Pons (tissue), 1 donor: ENCODE results near the gene ZNF837.
"Not testable (repeated sequence)": the region's sequence is repeated elsewhere in the genome, so short reads cannot be mapped to it uniquely, and the experiment has no call there.

ENCODE experiments used
- DNase-seq: peaks from one replicate; pipeline ENCODE4 v3.0.0-alpha.2; 2016; ENCODE audit warnings: low spot score

ZNF837 gene

GRCh38 chr19:58396691-58397532 is 16.1 kb upstream of the ZNF837 start:
- DNase-seq: no peak

- no peak for DNase-seq
Observed at GRCh38 chr19:58395979-58396627, 15.3 kb upstream of the ZNF837 start.

- no peak for DNase-seq
Observed at GRCh38 chr19:58395220-58395978, 14.6 kb upstream of the ZNF837 start, which contains the start of gene RNF225. Gene RNF225 (plus strand): TSS chr19:58395656. CDS start chr19:58396090, 434 bp downstream.

- no peak for DNase-seq
Observed at GRCh38 chr19:58394821-58395219, 14.0 kb upstream of the ZNF837 start.

- no peak for DNase-seq
Observed at GRCh38 chr19:58393725-58394033, 12.8 kb upstream of the ZNF837 start.

DNA sequence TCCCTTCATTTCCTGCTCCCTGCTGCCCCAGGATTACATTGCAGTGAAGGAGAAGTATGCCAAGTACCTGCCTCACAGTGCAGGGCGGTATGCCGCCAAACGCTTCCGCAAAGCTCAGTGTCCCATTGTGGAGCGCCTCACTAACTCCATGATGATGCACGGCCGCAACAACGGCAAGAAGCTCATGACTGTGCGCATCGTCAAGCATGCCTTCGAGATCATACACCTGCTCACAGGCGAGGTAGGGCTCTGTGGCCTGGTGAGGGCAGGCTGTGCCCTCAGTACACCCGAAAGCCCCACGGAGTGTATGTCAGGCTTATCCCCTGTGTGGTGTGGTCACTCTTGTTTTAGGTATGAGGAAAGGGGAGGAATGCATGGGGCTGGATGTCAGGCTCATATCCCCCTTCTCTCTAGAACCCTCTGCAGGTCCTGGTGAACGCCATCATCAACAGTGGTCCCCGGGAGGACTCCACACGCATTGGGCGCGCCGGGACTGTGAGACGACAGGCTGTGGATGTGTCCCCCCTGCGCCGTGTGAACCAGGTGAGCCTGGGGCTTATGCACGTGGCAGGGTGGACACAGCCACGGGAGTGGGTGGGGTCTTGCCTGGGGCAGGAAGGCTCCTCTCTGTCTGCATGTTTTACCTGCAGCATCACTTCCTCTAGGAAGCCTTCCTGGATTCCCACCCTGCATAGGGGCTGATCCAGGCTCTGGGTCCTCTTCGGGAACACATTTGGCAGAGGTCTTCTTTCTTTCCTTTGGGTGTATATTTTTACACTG is 12.3 kb upstream of the ZNF837 start:
- DNase-seq: no peak

- no peak for DNase-seq
Observed at GRCh38 chr19:58388175-58388526, 7.3 kb upstream of the ZNF837 start.

DNA sequence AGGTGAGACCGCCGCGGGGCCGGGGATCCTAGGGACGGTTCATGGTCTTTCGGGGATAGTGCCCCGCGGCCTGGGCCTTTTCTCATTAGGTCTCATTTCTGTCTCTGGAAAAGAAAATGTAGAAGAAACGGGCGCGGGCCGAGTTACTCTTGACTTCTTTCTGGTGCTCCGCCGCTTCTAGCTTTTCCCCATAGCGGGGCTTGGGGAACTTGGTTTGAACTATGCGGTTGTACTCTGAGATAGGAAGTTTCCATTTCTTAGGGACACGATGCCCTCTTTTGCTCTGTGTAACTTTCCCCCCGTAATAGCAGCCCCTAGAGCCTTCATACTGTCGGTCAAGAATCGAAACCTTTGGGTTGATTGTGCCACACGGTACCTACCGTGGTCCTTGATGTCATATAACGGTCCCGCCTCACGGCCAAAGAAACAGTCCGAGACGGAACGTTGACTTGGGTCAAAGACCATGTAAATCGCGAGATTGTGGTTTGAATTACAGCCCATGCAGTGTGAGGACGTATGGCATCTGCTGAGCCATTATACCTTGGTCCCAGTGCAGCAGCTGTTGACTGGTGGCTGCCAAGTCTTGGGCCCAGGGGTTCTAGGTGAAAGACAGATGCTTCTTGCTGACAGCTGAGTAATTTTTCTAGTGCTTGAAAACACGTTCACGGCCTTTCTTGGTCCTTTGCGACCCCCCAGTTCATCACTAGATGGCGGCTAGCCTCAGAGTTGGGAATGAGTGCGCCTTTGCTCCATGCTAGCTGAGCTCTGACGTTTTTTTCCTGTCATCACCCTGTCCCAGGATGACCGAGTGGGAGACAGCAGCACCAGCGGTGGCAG is 6.7 kb upstream of the ZNF837 start:
- DNase-seq: no peak

- DNase-seq: peak; percentile 99
Observed at GRCh38 chr19:58386576-58387337, 5.9 kb upstream of the ZNF837 start, which contains the start of gene RPS5. Gene RPS5 (plus strand): TSS chr19:58387269. CDS start chr19:58388138, 869 bp downstream.

DNA sequence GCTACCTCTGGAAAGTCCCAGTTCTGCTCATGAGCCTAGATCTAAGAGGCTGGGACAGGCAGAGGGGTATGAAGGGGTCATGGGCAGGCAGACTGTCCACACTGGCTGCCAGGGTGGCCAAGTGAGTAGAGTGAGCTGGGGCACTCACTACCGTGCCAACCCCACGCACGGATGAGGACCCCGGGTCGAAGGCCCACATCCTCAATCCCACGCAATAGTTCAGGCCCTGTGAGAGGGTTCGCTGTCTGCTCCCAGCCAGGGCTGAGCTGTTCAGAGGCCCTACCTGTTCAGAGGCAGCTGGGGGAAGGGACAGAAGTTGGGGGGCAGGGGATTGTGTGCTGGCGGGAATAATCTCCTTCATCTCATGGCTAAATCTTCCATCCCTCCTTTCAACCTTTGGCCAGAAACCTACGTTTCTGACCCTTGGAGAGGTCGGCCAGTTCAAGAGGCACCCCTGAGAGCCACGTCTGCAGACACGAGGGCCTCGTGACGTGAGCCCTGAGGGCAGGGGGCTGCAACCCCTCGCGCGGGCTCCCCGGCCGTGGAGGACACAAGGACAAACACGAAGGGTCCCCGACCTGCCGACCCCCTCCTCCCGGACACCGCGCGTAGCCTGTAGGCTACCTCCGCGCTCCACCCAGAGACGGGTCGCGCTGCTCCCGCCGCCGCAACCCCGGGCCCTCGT is 5.2 kb upstream of the ZNF837 start:
- DNase-seq: no peak

DNA sequence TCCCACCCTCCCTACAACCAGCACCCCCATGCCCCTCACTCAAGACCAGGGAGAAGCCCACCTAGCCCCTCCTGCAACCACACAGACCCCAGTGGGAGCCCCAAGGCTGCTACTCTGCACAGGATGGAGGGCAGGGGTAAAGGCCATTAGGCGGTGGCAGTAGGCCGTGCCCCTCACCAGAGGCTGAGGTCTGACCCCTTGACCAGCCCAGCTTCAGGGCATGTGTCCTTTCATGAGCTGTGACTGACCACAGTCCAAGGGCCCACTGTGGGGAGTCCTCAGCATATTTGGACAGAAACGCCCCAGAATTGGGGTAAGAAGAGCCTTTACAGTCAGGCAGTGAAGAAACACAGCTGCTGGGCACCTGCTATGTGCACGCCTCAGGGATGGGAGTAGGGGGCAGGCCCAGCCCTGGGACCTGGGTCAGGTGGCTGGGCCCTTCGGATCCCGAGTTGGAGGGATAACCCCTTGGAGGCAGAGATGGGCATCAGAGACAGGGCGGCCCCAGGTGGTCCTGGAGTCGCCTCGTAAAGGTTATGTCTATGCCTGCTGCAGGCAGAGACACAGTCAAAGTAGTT is 4.6 kb upstream of the ZNF837 start:
- no peak for DNase-seq

DNA sequence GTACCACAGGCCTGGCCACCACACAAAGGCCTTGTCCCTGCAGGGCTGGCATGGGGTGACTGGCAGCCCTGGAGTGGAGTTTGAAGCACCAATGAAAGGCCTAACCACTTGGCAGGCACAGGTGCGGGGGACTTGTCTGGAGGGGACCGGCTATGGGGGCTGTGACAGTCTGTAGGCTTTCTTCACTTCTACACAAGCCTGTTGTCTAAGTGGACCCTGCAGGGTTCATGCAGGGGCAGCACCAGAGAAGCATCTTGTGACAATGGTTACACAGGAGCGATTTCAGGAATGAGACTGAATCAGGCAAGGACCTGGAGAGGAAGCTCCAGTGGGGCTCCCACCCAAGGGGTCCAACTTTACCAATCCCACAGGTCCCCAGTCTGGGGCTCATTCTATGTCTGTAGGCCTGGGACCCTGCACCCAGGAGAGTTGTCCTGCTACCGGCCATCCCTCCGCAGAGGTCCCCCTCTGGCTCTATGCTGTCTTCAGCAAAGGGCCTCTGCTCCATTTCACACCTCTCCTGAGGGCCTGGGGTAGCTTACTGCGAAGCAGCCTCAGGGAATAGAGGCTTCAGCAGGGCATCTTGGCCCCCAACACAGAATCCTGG is 2.3 kb upstream of the ZNF837 start:
- DNase-seq: no peak

DNA sequence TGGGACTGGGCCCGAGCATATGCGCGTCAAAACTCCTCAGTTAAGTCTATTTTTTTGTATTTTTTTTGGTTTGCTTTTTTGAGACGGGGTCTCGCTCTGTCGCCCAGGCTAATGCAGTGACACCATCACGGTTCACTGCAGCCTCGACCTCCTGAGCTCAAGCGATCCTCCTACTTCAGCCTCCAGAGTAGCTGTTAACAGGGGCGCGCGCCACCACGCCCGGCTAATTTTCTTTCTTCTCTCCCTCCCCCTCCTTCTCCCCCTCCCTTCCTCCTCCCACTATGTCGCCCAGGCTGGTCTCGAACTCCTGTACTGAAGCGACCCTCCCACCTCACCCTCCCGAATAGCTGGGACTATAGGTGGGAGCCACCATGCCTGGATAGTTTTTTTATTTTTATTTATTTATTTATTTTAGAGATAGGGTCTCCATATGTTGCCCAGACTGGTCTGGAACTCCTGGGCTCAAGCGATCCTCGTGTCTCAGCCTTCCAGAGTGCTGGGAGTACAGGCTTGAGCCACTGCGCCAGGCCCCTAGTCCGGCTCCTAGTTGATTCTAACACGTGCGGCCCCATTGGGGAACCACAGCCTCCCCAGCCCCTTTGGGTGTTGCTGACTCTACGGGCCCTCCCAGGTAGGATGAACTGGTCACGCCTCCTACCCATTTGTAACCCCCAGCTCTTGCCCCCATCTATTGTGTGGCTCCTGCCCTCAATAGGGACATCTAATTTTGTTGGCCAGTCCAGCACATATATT is 806 bp upstream of the ZNF837 start:
- DNase-seq: no peak

GRCh38 chr19:58380037-58380661 is 681 bp downstream of the ZNF837 start:
- no peak for DNase-seq

DNA sequence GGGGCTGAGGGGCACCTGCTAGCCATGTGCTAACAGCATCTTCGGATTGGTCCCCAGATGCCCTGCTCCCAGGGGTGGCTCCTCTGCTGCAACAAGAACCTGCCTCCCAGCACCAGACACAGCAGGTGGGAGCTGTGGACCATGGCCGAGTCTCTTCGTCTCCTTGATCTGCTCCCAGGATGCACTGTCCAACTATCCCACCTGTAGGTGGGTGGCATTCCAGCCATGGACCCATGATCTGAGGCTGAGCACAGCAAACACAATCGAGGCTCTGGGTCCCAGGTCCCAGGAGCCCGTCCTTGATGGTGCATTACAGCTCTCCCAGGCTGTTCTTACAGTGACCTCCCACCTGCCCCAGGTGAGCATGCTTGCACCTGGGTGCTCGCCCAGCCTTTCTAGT is 1.6 kb downstream of the ZNF837 start:
- no peak for DNase-seq

GRCh38 chr19:58376724-58377123 is 4.1 kb downstream of the ZNF837 start:
- DNase-seq: not testable (repeated sequence)

- DNase-seq: no peak
Observed at GRCh38 chr19:58374200-58374599, 6.6 kb downstream of the ZNF837 start.
